Adrenal gland (tissue), 12 donors: ENCODE data around the gene RFFL. TPM values are rescaled to one million over a fixed set of nuclear protein-coding genes. Genes with fewer than 3 reads are reported as not detected.

ENCODE experiments used
- DNase-seq, 7 donors: peaks; one replicate each; pipeline ENCODE4 v3.0.0-alpha.2; 2019 to 2020
- H3K27ac ChIP-seq, 5 donors: fragments of 200-600 bp; sonication (generic) in 4 of 5; 1 replicate in 3 of 5; 2 replicates in 2 of 5; pipeline versions ENCODE4 v1.5.1 to v1.8.0; 2016 to 2020; ENCODE audit warnings: mild to moderate bottlenecking in 1 of 5
- H3K27me3 ChIP-seq: fragments of 200-600 bp; 2 replicates; pipeline ENCODE4 v1.8.0; 2021
- H3K36me3 ChIP-seq, 2 donors: fragments of 200-600 bp; replicated peaks in 1 of 2; 1 replicate in 1 of 2; 2 replicates in 1 of 2; pipeline versions ENCODE4 v1.5.1 to v1.8.0; 2018 to 2022
- H3K4me1 ChIP-seq, 2 donors: fragments of 200-600 bp; replicated peaks in 1 of 2; 1 replicate in 1 of 2; 2 replicates in 1 of 2; pipeline versions ENCODE4 v1.5.1 to v1.8.0; 2018 to 2021
- H3K4me3 ChIP-seq, 4 donors: fragments of 200-600 bp; sonication (generic) in 3 of 4; one replicate each; pipeline ENCODE4 v1.5.1; 2016 to 2018
- H3K9me3 ChIP-seq, 3 donors: fragments of 200-600 bp; sonication (generic) in 1 of 3; replicated peaks in 1 of 3; 1 replicate in 2 of 3; 2 replicates in 1 of 3; pipeline versions ENCODE4 v1.5.1 to v1.8.0; 2016 to 2021
- CTCF ChIP-seq, 6 experiments: fragments of 450-650 bp in 4 of 6; fragments of 200-600 bp in 2 of 6; sonication (generic) in 1 of 6; IDR thresholded peaks; 1 replicate in 5 of 6; 2 replicates in 1 of 6; pipeline versions ENCODE4 v1.5.1 to v1.8.0; 2016 to 2021; ENCODE audit warnings: antibody characterized with exemption in 6 of 6, mild to moderate bottlenecking in 2 of 6, moderate library complexity in 1 of 6
- POLR2A ChIP-seq, 2 donors: fragments of 450-650 bp; IDR thresholded peaks; one replicate each; pipeline ENCODE4 v1.6.1; 2017; ENCODE audit warnings: antibody characterized with exemption in 2 of 2, mild to moderate bottlenecking in 2 of 2, moderate library complexity in 1 of 2
- WGBS, 4 donors: extraction: QIAGEN DNeasy Blood & Tissue Kit in 2 of 4; methylation state at CpG; one replicate each; pipeline versions ENCODE4 v1.1.5 to v1.1.7; 2013 to 2017; 5-methylcytosine and 5-hydroxymethylcytosine counted together
- intact Hi-C, 2 donors: fragments of 100-400 bp; cut with DNase I; formaldehyde crosslinking; loops; one replicate each; pipeline versions ENCODE4 v1.14.1 to v1.15.0; 2022 to 2023
- polyA plus RNA-seq, 3 donors: library from polyadenylated mRNA; stranded (reverse); fragments of 200-250 nt in 2 of 3; fragments of 350-450 nt in 1 of 3; fragmentation: Illumina TruSeq in 1 of 3; extraction: RNeasy Lipid Tissue Mini Kit (QIAGEN cat#74804) in 1 of 3; gene quantifications; one replicate each; pipeline ENCODE4 v1.2.3, GENCODE V29; 2013 to 2014
- total RNA-seq, 9 donors: library from RNA; depleted of rRNA in 4 of 9; stranded (reverse); fragments of >200 nt in 4 of 9; fragments of 120-200 nt in 1 of 9; fragmentation: NEBNext Ultra II Directional in 1 of 9; extraction: Animal tissue kit (Norgen Biotek cat#: 25700) in 1 of 9; gene quantifications; one replicate each; pipeline versions ENCODE4 v1.1.0 to v1.2.4, GENCODE V29; 2013 to 2023
- donor health status: healthy with polysubstance abuse.
- donor health status: Bipolar disorder and iron deficiency.
- donor health status: DM: yes; HTN: yes; CAD: no.
- donor health status: DM: no; HTN: no; CAD: no.
- donor health status: DM: no; HTN: no; CAD: no.
- donor health status: DM: yes; HTN: yes; CAD: no.

RFFL gene
- total and polyA plus RNA-seq, 12 donors = 2.5 to 24.4 (median 16.3) TPM

GRCh38 chr17:35074711-35075707 is 11.5 kb upstream of the RFFL start:
- DNase-seq = no peak
- H3K36me3 ChIP-seq = no peaks in the 10 kb centered on the region
- intact Hi-C loops = no loop called here
- no peaks in the 10 kb centered on the region for H3K27me3 ChIP-seq
- peaks cover 0 to 9% of the 10 kb centered on the region in 2 donors for H3K4me1 ChIP-seq
- H3K9me3 ChIP-seq = no peaks in the 10 kb centered on the region
- H3K27ac ChIP-seq = no peak overlapping the region
- TF ChIP-seq POLR2A (IDR thresholded peaks at IDR 0.05) (no peak), CTCF (IDR thresholded peaks at IDR 0.05) (no peak)
- H3K4me3 ChIP-seq = no peak overlapping the region
- WGBS, 4 donors = 61 to 74% (median 64%) methylated on average over 2 of the region's 2 CpGs

- DNase-seq = no peak
- Histone ChIP-seq H3K4me3 (no peak overlapping the region), H3K27ac (no peak overlapping the region), H3K27me3 (no peaks in the 10 kb centered on the region), H3K36me3 (no peaks in the 10 kb centered on the region), H3K4me1 (peaks cover 0 to 9% of the 10 kb centered on the region in 2 donors), H3K9me3 (no peaks in the 10 kb centered on the region)
- TF ChIP-seq POLR2A (IDR thresholded peaks at IDR 0.05) (no peak), CTCF (IDR thresholded peaks at IDR 0.05) (no peak)
- intact Hi-C loops = no loop called here
- WGBS, 4 donors = 86 to 91% (median 89%) methylated on average over 5 of the region's 5 CpGs
These were observed 10.6 kb upstream of the RFFL start for GRCh38 chr17:35073991-35074627.

GRCh38 chr17:35073183-35073790 is 9.8 kb upstream of the RFFL start:
- no peak for DNase-seq
- Histone ChIP-seq H3K27ac (no peak overlapping the region), H3K36me3 (no peaks in the 10 kb centered on the region), H3K9me3 (no peaks in the 10 kb centered on the region), H3K27me3 (no peaks in the 10 kb centered on the region), H3K4me3 (no peak overlapping the region), H3K4me1 (peaks cover 0 to 9% of the 10 kb centered on the region in 2 donors)
- intact Hi-C loops = no loop called here
- WGBS, 4 donors = 88 to 94% (median 91%) methylated on average over 3 of the region's 3 CpGs
- TF ChIP-seq POLR2A (IDR thresholded peaks at IDR 0.05) (no peak), CTCF (IDR thresholded peaks at IDR 0.05) (no peak)

GRCh38 chr17:35069311-35069710 is 5.8 kb upstream of the RFFL start:
- TF ChIP-seq CTCF (IDR thresholded peaks at IDR 0.05) = no peak
- no peak for TF ChIP-seq POLR2A (IDR thresholded peaks at IDR 0.05)
- H3K27ac ChIP-seq = no peak overlapping the region
- no peaks in the 10 kb centered on the region for H3K9me3 ChIP-seq
- H3K4me1 ChIP-seq = peaks cover 5% of the 10 kb centered on the region in 2 donors
- DNase-seq = no peak
- intact Hi-C loops = loop anchor here in 1 of 2 donors (10.0 kb wide), 1 partner anchor 85 kb away; the partner anchor contains the start of gene LIG3
- no peak overlapping the region for H3K4me3 ChIP-seq
- WGBS, 4 donors = 75 to 83% (median 78%) methylated on average over 2 of the region's 2 CpGs
- no peaks in the 10 kb centered on the region for H3K27me3 ChIP-seq
- H3K36me3 ChIP-seq = no peaks in the 10 kb centered on the region
